ENCODE measurements around the gene LMO7.

- TF ChIP-seq POLR2AphosphoS5 (IDR thresholded peaks at IDR 0.05; ENCODE audit: low read depth, low read length) (no peak), TAF1 (IDR thresholded peaks at IDR 0.05; ENCODE audit: borderline replicate concordance, low read depth, low read length) (no peak), POLR2A (IDR thresholded peaks at IDR 0.05; ENCODE audit: low read depth, low read length) (no peak)
Observed at GRCh38 chr13:75825161-75825560, 189.0 kb downstream of the LMO7 start.

Measured in GM12892 (cell line).